ENCODE measurements around the gene ZNF778.

ZNF778 gene

GRCh38 chr16:89176147-89176690 lies 41.3 kb upstream of the ZNF778 start:
- in situ Hi-C loops (cut with MboI; ENCODE audit: low pct_unique_long_range_greater_than_20kb, low sequenced_read_pairs, unreplicated experiment): no loop called here

GRCh38 chr16:89176717-89177116 lies 40.8 kb upstream of the ZNF778 start:
- in situ Hi-C loops (cut with MboI; ENCODE audit: low pct_unique_long_range_greater_than_20kb, low sequenced_read_pairs, unreplicated experiment): no loop called here
- TF ChIP-seq CTCF (IDR thresholded peaks at IDR 0.05; ENCODE audit: extremely low read depth, insufficient read depth, missing control alignments): no peak

More at GRCh38 chr16:89176147-89176690, 41.3 kb upstream of the ZNF778 start:
- no peak for DNase-seq (ENCODE audit: low spot score)
- no peak for TF ChIP-seq CTCF (IDR thresholded peaks at IDR 0.05; ENCODE audit: extremely low read depth, insufficient read depth, missing control alignments)

GRCh38 chr16:89177501-89177900 lies 40.0 kb upstream of the ZNF778 start:
- in situ Hi-C loops (cut with MboI; ENCODE audit: low pct_unique_long_range_greater_than_20kb, low sequenced_read_pairs, unreplicated experiment): no loop called here
- no peak for DNase-seq (ENCODE audit: low spot score)
- no peak for TF ChIP-seq CTCF (IDR thresholded peaks at IDR 0.05; ENCODE audit: extremely low read depth, insufficient read depth, missing control alignments)

More at GRCh38 chr16:89176717-89177116, 40.8 kb upstream of the ZNF778 start:
- no peak for DNase-seq (ENCODE audit: low spot score)

GRCh38 chr16:89178453-89179147 lies 38.9 kb upstream of the ZNF778 start:
- DNase-seq (ENCODE audit: low spot score): no peak
- in situ Hi-C loops (cut with MboI; ENCODE audit: low pct_unique_long_range_greater_than_20kb, low sequenced_read_pairs, unreplicated experiment): no loop called here
- TF ChIP-seq CTCF (IDR thresholded peaks at IDR 0.05; ENCODE audit: extremely low read depth, insufficient read depth, missing control alignments): no peak

GRCh38 chr16:89179148-89179484 lies 38.4 kb upstream of the ZNF778 start:
- no peak for TF ChIP-seq CTCF (IDR thresholded peaks at IDR 0.05; ENCODE audit: extremely low read depth, insufficient read depth, missing control alignments)
- no peak for DNase-seq (ENCODE audit: low spot score)

GRCh38 chr16:89179656-89180315 lies 37.7 kb upstream of the ZNF778 start:
- in situ Hi-C loops (cut with MboI; ENCODE audit: low pct_unique_long_range_greater_than_20kb, low sequenced_read_pairs, unreplicated experiment): no loop called here
- DNase-seq (ENCODE audit: low spot score): no peak
- TF ChIP-seq CTCF (IDR thresholded peaks at IDR 0.05; ENCODE audit: extremely low read depth, insufficient read depth, missing control alignments): no peak

More at GRCh38 chr16:89179148-89179484, 38.4 kb upstream of the ZNF778 start:
- in situ Hi-C loops (cut with MboI; ENCODE audit: low pct_unique_long_range_greater_than_20kb, low sequenced_read_pairs, unreplicated experiment): no loop called here

Data from GM13977 (cell line).